MM.1S (cell line): ENCODE data around the gene MOCS1.
"Not testable (repeated sequence)": the region's sequence is repeated elsewhere in the genome, so short reads cannot be mapped to it uniquely, and the experiment has no call there.

Experiments used
- DNase-seq: peaks from one replicate; pipeline ENCODE4 v3.0.0-alpha.2; 2015
- H2AFZ ChIP-seq: fragments of 300-600 bp; sonication (generic); 2 replicates; pipeline ENCODE4 v1.6.0; 2016; ENCODE audit warnings: antibody characterized with exemption, low read length
- H3F3A ChIP-seq: fragments of 300-600 bp; sonication (generic); 2 replicates; pipeline ENCODE4 v1.6.1; 2016; ENCODE audit warnings: mild to moderate bottlenecking, antibody characterized with exemption, low read length, moderate library complexity, mixed read lengths; ENCODE audit not compliant: insufficient read depth
- H3K27ac ChIP-seq: fragments of 300-600 bp; sonication (generic); 2 replicates; pipeline ENCODE4 v1.5.1; 2016; ENCODE audit warnings: mild to moderate bottlenecking, low read length
- H3K27me3 ChIP-seq: fragments of 300-600 bp; sonication (generic); replicated peaks from 2 replicates; pipeline ENCODE4 v1.6.0; 2016; ENCODE audit warnings: low read length; ENCODE audit not compliant: insufficient read depth
- H3K36me3 ChIP-seq: fragments of 300-600 bp; sonication (generic); replicated peaks from 2 replicates; pipeline ENCODE4 v1.6.1; 2016; ENCODE audit warnings: mild to moderate bottlenecking, low read length, mixed read lengths; ENCODE audit not compliant: insufficient read depth
- H3K4me1 ChIP-seq: fragments of 300-600 bp; sonication (generic); 2 replicates; pipeline ENCODE4 v1.6.1; 2016; ENCODE audit warnings: low read length, mixed read lengths
- H3K4me2 ChIP-seq: fragments of 300-600 bp; sonication (generic); 2 replicates; pipeline ENCODE4 v1.6.0; 2016; ENCODE audit warnings: low read depth, low read length
- H3K4me3 ChIP-seq: fragments of 300-600 bp; sonication (generic); 2 replicates; pipeline ENCODE4 v1.5.1; 2016; ENCODE audit warnings: low read length, mixed read lengths
- H3K79me2 ChIP-seq: fragments of 300-600 bp; sonication (generic); 2 replicates; pipeline ENCODE4 v1.6.1; 2016; ENCODE audit warnings: mixed run types, low read length, mixed read lengths
- H3K9ac ChIP-seq: fragments of 300-600 bp; sonication (generic); 2 replicates; pipeline ENCODE4 v1.6.1; 2016; ENCODE audit warnings: low read length, mixed read lengths
- H3K9me2 ChIP-seq: fragments of 300-600 bp; sonication (generic); replicated peaks from 2 replicates; pipeline ENCODE4 v1.6.1; 2016; ENCODE audit warnings: mild to moderate bottlenecking, low read length, mixed read lengths; ENCODE audit not compliant: insufficient read depth
- H3K9me3 ChIP-seq: fragments of 300-600 bp; sonication (generic); replicated peaks from 2 replicates; pipeline ENCODE4 v1.6.1; 2016; ENCODE audit warnings: mild to moderate bottlenecking, low read length, mixed read lengths; ENCODE audit not compliant: insufficient read depth
- H4K20me1 ChIP-seq: fragments of 300-600 bp; sonication (generic); 2 replicates; pipeline ENCODE4 v1.6.1; 2016; ENCODE audit warnings: mild to moderate bottlenecking, low read length, moderate library complexity, mixed read lengths; ENCODE audit not compliant: insufficient read depth
- EZH2 ChIP-seq: fragments of 300-600 bp; sonication (generic); optimal IDR thresholded peaks from 2 replicates; pipeline ENCODE3; 2017; ENCODE audit warnings: low read depth, mild to moderate bottlenecking, antibody characterized with exemption, low read length, mixed read lengths
- EZH2phosphoT487 ChIP-seq: fragments of 300-600 bp; sonication (generic); IDR thresholded peaks from 2 replicates; pipeline ENCODE4 v1.6.1; 2018; ENCODE audit warnings: antibody characterized with exemption, low read length
- TF ChIP-seq, protein P1 (sequence below): fragments of 300-600 bp; sonication (generic); IDR thresholded peaks from 2 replicates; pipeline ENCODE4 v1.5.1; 2016; ENCODE audit warnings: antibody characterized with exemption, low read length, mixed read lengths

MOCS1 gene

DNA sequence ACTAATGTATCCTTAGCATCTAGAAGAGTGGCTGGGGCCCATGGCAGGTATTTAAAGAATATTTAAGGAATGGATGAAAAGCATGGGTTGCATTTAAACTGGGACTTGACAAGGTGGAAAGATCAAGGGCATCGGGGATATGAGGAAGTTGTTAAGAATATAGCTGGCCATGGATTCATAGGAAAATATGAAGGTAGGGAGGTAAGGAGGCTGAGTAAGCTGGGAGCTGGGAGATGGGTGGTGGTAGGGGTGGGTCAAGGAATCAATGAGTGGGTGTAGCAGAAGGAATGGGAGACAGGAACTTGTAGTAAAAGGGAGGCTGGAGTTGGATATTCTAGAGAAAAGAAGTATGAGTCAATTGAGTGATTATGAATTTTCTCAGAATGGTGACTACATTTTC is 44.0 kb upstream of the MOCS1 start:
- no peaks in the 10 kb centered on the region for H3K36me3 ChIP-seq
- no peak for DNase-seq
- H3K79me2 ChIP-seq = no peaks in the 10 kb centered on the region
- no peak overlapping the region for H3K27ac ChIP-seq
- no peaks in the 10 kb centered on the region for H3F3A ChIP-seq
- no peaks in the 10 kb centered on the region for H3K9me2 ChIP-seq
- no peak for TF ChIP-seq EZH2
- TF ChIP-seq EZH2phosphoT487 = no peak
- TF ChIP-seq, protein P1, sequence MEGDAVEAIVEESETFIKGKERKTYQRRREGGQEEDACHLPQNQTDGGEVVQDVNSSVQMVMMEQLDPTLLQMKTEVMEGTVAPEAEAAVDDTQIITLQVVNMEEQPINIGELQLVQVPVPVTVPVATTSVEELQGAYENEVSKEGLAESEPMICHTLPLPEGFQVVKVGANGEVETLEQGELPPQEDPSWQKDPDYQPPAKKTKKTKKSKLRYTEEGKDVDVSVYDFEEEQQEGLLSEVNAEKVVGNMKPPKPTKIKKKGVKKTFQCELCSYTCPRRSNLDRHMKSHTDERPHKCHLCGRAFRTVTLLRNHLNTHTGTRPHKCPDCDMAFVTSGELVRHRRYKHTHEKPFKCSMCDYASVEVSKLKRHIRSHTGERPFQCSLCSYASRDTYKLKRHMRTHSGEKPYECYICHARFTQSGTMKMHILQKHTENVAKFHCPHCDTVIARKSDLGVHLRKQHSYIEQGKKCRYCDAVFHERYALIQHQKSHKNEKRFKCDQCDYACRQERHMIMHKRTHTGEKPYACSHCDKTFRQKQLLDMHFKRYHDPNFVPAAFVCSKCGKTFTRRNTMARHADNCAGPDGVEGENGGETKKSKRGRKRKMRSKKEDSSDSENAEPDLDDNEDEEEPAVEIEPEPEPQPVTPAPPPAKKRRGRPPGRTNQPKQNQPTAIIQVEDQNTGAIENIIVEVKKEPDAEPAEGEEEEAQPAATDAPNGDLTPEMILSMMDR = no peak
- H4K20me1 ChIP-seq = no peaks in the 10 kb centered on the region
- no peaks in the 10 kb centered on the region for H3K9me3 ChIP-seq
- no peaks in the 10 kb centered on the region for H3K4me1 ChIP-seq
- no peak overlapping the region for H3K4me2 ChIP-seq
- no peaks in the 10 kb centered on the region for H3K27me3 ChIP-seq
- no peak overlapping the region for H3K9ac ChIP-seq
- H2AFZ ChIP-seq = no peak overlapping the region
- no peak overlapping the region for H3K4me3 ChIP-seq

DNA sequence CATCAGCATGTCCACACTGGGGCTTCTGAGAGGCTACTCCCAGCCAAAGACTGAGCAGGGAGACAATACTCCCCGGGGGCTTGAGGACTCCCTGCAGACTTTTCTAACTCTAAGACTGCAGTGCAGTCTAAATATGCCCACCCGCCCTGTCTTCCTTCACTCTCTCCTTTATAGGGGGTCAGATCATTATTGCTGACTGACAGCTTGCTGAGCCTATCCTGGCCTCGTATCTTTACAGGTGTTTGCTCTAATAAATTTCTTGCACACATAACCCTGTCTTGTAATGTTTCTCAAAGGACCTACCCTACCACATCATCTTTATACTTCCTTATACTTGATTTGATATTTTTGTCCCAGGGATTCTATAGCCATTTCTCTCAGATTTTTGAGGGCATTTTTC is 39.4 kb upstream of the MOCS1 start:
- DNase-seq = no peak
- no peaks in the 10 kb centered on the region for H3K36me3 ChIP-seq
- TF ChIP-seq, protein P1 = no peak
- no peak for TF ChIP-seq EZH2phosphoT487
- no peak for TF ChIP-seq EZH2
- no peak overlapping the region for H3K9ac ChIP-seq
- H4K20me1 ChIP-seq = no peaks in the 10 kb centered on the region
- no peak overlapping the region for H2AFZ ChIP-seq
- H3K4me2 ChIP-seq = no peak overlapping the region
- H3K4me3 ChIP-seq = no peak overlapping the region
- no peaks in the 10 kb centered on the region for H3F3A ChIP-seq
- no peaks in the 10 kb centered on the region for H3K9me2 ChIP-seq
- H3K27ac ChIP-seq = no peak overlapping the region
- H3K79me2 ChIP-seq = no peaks in the 10 kb centered on the region
- H3K9me3 ChIP-seq = no peaks in the 10 kb centered on the region
- H3K4me1 ChIP-seq = no peaks in the 10 kb centered on the region
- no peaks in the 10 kb centered on the region for H3K27me3 ChIP-seq

DNA sequence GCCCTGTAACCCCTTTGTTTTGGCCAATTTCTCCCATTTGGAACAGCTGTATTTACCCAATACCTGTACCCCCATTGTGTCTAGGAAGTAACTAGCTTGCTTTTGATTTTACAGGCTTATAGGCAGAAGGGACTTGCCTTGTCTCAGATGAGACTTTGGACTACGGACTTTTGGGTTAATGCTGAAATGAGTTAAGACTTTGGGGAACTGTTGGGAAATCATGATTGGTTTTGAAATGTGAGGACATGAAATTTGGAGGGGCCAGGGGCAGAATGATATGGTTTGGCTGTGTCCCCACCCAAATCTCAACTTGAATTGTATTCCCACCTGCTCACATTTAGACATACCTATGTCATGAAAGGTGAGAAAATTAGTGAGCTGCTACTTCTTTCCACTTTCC is 38.5 kb upstream of the MOCS1 start:
- not testable (repeated sequence) for DNase-seq, H3K27me3 ChIP-seq, H2AFZ ChIP-seq, H3K9ac ChIP-seq, H3K36me3 ChIP-seq, H3K9me2 ChIP-seq, H4K20me1 ChIP-seq, H3K79me2 ChIP-seq, H3K4me1 ChIP-seq, H3K4me2 ChIP-seq, H3K9me3 ChIP-seq, H3K27ac ChIP-seq, H3K4me3 ChIP-seq, H3F3A ChIP-seq

DNA sequence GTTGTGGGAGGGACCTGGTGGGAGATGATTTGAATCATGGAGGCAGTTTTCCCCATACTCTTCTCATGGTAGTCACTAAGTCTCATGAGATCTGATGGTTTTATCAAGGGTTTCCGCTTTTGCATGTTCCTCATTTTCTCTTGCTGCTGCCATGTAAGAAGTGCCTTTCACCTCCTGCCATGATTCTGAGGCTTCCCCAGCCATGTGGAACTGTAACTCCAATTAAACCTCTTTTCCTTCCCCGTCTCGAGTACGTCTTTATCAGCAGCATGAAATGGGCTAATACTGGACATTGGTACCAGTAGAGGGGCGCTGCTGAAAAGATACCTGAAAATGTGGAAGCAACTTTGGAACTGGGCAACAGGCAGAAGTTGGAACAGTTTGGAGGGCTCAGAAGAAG is 36.9 kb upstream of the MOCS1 start:
- not testable (repeated sequence) for H3F3A ChIP-seq, H3K27ac ChIP-seq, H3K4me2 ChIP-seq, H2AFZ ChIP-seq, H3K9ac ChIP-seq, H4K20me1 ChIP-seq, H3K27me3 ChIP-seq, DNase-seq, H3K4me3 ChIP-seq, H3K9me3 ChIP-seq, H3K4me1 ChIP-seq, H3K9me2 ChIP-seq, H3K79me2 ChIP-seq, H3K36me3 ChIP-seq
